SK-N-SH (cell line): ENCODE results near the gene ANAPC16. TPM values are rescaled to one million over a fixed set of nuclear protein-coding genes. Genes with fewer than 3 reads are reported as not detected.

Source experiments
- CTCF ChIA-PET: fragments of 300-600, 350-600 bp; formaldehyde crosslinking; extraction: SDS; loops from one replicate; lab custom pipeline; 2021; lab: Yijun Ruan, JAX
- POLR2A ChIA-PET: fragments of 350-600 bp; sonication (Branson Sonifier 250); formaldehyde crosslinking; extraction: SDS; loops from one replicate; lab custom pipeline; 2020; ENCODE audit warnings: antibody characterized with exemption, inconsistent platforms; lab: Yijun Ruan, JAX
- DNase-seq: peaks from one replicate; pipeline ENCODE4 v3.0.0; 2012
- H2AFZ ChIP-seq: fragments of 200-600 bp; sonication (generic); 2 replicates; pipeline ENCODE4 v1.8.1; 2016; ENCODE audit warnings: antibody characterized with exemption, mild to moderate bottlenecking, low read depth
- H3F3A ChIP-seq: fragments of 200-600 bp; sonication (generic); replicated peaks from 2 replicates; pipeline ENCODE3; 2016; ENCODE audit warnings: antibody characterized with exemption, mild to moderate bottlenecking; ENCODE audit not compliant: insufficient read depth
- H3K27ac ChIP-seq, 2 experiments: fragments of 200-500 bp in 1 of 2; fragments of 200-600 bp in 1 of 2; sonication (Bioruptor generic) in 1 of 2; sonication (generic), shearing (Covaris generic) in 1 of 2; 2 replicates each; pipeline versions ENCODE4 v1.5.1 to v1.6.1; 2014 to 2016; ENCODE audit warnings: low read depth in 2 of 2, inconsistent platforms in 1 of 2, low read length in 1 of 2, mild to moderate bottlenecking in 1 of 2, mixed read lengths in 1 of 2
- H3K27me3 ChIP-seq: fragments of 200-600 bp; sonication (generic), shearing (Covaris generic); 2 replicates; pipeline ENCODE4 v1.6.1; 2016; ENCODE audit warnings: mixed run types; ENCODE audit not compliant: insufficient read depth
- H3K36me3 ChIP-seq, 2 experiments: fragments of 200-500 bp in 1 of 2; fragments of 200-600 bp in 1 of 2; sonication (Bioruptor generic) in 1 of 2; sonication (generic) in 1 of 2; replicated peaks in 1 of 2; 2 replicates each; pipeline versions ENCODE3 to v1.5.1; 2014 to 2016; ENCODE audit warnings: low read length in 1 of 2, mild to moderate bottlenecking in 1 of 2; ENCODE audit not compliant: insufficient read depth in 2 of 2, control insufficient read depth in 1 of 2
- H3K4me1 ChIP-seq, 2 experiments: fragments of 200-500 bp in 1 of 2; fragments of 200-600 bp in 1 of 2; sonication (Bioruptor generic) in 1 of 2; sonication (generic), shearing (Covaris generic) in 1 of 2; 2 replicates each; pipeline versions ENCODE4 v1.5.1 to v1.6.1; 2014 to 2016; ENCODE audit warnings: low read depth in 1 of 2, low read length in 1 of 2, mixed run types in 1 of 2; ENCODE audit not compliant: insufficient read depth in 2 of 2, control insufficient read depth in 1 of 2
- H3K4me2 ChIP-seq: fragments of 200-600 bp; sonication (generic), shearing (Covaris generic); 2 replicates; pipeline ENCODE4 v1.6.1; 2017; ENCODE audit warnings: mixed run types
- H3K4me3 ChIP-seq, 2 experiments: fragments of 200-500 bp in 1 of 2; fragments of 200-600 bp in 1 of 2; sonication (Bioruptor generic) in 1 of 2; sonication (generic), shearing (Covaris generic) in 1 of 2; 2 replicates each; pipeline versions ENCODE4 v1.5.1 to v1.8.1; 2014 to 2016; ENCODE audit warnings: low read depth in 2 of 2, inconsistent platforms in 1 of 2, low read length in 1 of 2, mild to moderate bottlenecking in 1 of 2, mixed read lengths in 1 of 2, moderate library complexity in 1 of 2
- H3K79me2 ChIP-seq: fragments of 200-600 bp; sonication (generic); 2 replicates; pipeline ENCODE4 v1.8.1; 2017; ENCODE audit warnings: mild to moderate bottlenecking; ENCODE audit not compliant: insufficient read depth
- H3K9ac ChIP-seq: fragments of 200-600 bp; sonication (generic); 2 replicates; pipeline ENCODE4 v1.6.1; 2017; ENCODE audit warnings: mixed run types
- H3K9me2 ChIP-seq: fragments of 200-600 bp; sonication (generic); 2 replicates; pipeline ENCODE4 v1.6.1; 2017; ENCODE audit warnings: mixed run types
- H3K9me3 ChIP-seq: fragments of 200-600 bp; sonication (generic); 2 replicates; pipeline ENCODE4 v1.6.1; 2017; ENCODE audit warnings: mixed run types, mild to moderate bottlenecking, moderate library complexity
- H4K20me1 ChIP-seq: fragments of 200-600 bp; sonication (generic); 2 replicates; pipeline ENCODE4 v1.6.1; 2017; ENCODE audit warnings: mild to moderate bottlenecking, mixed run types; ENCODE audit not compliant: insufficient read depth
- ELF1 ChIP-seq: IDR thresholded peaks from 2 replicates; pipeline ENCODE4 v1.4.0; 2012
- FOSL2 ChIP-seq: IDR thresholded peaks from 2 replicates; pipeline ENCODE4 v1.4.0; 2012; ENCODE audit warnings: low read depth, mild to moderate bottlenecking, moderate library complexity, borderline replicate concordance
- GABPA ChIP-seq: IDR thresholded peaks from 2 replicates; pipeline ENCODE4 v1.4.0; 2012; ENCODE audit warnings: low read depth, mild to moderate bottlenecking
- JUND ChIP-seq: IDR thresholded peaks from 2 replicates; pipeline ENCODE4 v1.4.0; 2012
- MEF2A ChIP-seq: IDR thresholded peaks from 2 replicates; pipeline ENCODE4 v1.4.0; 2012; ENCODE audit warnings: low read depth, borderline replicate concordance
- MXI1 ChIP-seq: IDR thresholded peaks from 2 replicates; pipeline ENCODE4 v1.6.1; 2012; ENCODE audit warnings: mild to moderate bottlenecking, low read depth, low read length, improper control_type of control experiment
- POLR2AphosphoS5 ChIP-seq: IDR thresholded peaks from 2 replicates; pipeline ENCODE4 v1.6.1; 2012; ENCODE audit warnings: low read depth, low read length
- REST ChIP-seq: IDR thresholded peaks from 2 replicates; pipeline ENCODE4 v1.6.1; 2012; ENCODE audit warnings: mild to moderate bottlenecking, low read depth, low read length, moderate library complexity
- TEAD4 ChIP-seq: IDR thresholded peaks from 2 replicates; pipeline ENCODE4 v1.4.0; 2012; ENCODE audit warnings: mild to moderate bottlenecking, borderline replicate concordance; ENCODE audit not compliant: insufficient read depth
- YY1 ChIP-seq: IDR thresholded peaks from 2 replicates; pipeline ENCODE4 v1.4.0; 2012; ENCODE audit warnings: low read depth, mild to moderate bottlenecking
- WGBS: methylation state at CpG from one replicate; pipeline ENCODE4 v1.1.6; 2017; ENCODE audit warnings: low lambda C conversion rate; 5-methylcytosine and 5-hydroxymethylcytosine counted together
- polyA plus RNA-seq, 3 experiments: library from polyadenylated mRNA; depleted of rRNA; stranded (reverse); fragments of >200 nt; gene quantifications; 2 replicates each; pipeline ENCODE4 v1.2.3, GENCODE V29; 2012
- TF ChIP-seq, protein P1 (sequence below): IDR thresholded peaks from 2 replicates; pipeline ENCODE4 v1.4.0; 2012; ENCODE audit warnings: low read depth, borderline replicate concordance

Gene ANAPC16
- polyA plus RNA-seq, 1 of the 3 experiments (the other 2 are of a cell fraction), result 45.2 TPM

DNA sequence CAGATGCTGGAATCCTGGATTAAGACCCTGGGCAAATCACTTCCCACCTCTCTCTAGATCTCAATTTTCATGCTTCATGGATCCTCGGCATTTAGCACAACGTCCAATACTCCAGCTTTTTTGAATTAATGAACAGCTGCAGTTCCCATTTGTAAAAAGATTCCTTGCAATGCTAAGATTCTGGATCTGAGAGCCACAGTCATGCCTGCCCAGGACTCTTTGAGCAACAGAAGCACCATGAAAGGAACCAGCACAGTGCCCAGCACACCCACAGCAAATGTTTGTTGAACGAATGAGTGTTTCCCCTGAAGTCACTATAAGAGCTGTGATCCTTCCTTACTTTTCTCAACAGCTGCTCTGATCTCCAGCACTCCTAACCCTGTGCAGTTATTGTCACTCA lies 37.2 kb downstream of the ANAPC16 start:
- H3F3A ChIP-seq, result peaks cover 6% of the 10 kb centered on the region
- no peaks in the 10 kb centered on the region for H3K79me2 ChIP-seq
- POLR2A ChIA-PET, result interaction anchor here (0.6 to 8.8 kb wide), 2 partner anchors 21 to 25 kb away, joined by 3 to 174 read pairs; partner anchors contain the start of gene DDIT4
- no peak overlapping the region for H3K4me3 ChIP-seq
- no peaks in the 10 kb centered on the region for H4K20me1 ChIP-seq
- H3K27me3 ChIP-seq, result no peaks in the 10 kb centered on the region
- no peaks in the 10 kb centered on the region for H3K9me2 ChIP-seq
- no peaks in the 10 kb centered on the region for H3K36me3 ChIP-seq
- DNase-seq, result no peak
- no peak overlapping the region for H3K27ac ChIP-seq
- TF ChIP-seq GABPA, result no peak
- TF ChIP-seq JUND, result no peak
- no peak for TF ChIP-seq TEAD4
- no peak for TF ChIP-seq FOSL2
- no peak for TF ChIP-seq ELF1
- no peak for TF ChIP-seq POLR2AphosphoS5
- TF ChIP-seq MXI1, result no peak
- TF ChIP-seq, protein P1, sequence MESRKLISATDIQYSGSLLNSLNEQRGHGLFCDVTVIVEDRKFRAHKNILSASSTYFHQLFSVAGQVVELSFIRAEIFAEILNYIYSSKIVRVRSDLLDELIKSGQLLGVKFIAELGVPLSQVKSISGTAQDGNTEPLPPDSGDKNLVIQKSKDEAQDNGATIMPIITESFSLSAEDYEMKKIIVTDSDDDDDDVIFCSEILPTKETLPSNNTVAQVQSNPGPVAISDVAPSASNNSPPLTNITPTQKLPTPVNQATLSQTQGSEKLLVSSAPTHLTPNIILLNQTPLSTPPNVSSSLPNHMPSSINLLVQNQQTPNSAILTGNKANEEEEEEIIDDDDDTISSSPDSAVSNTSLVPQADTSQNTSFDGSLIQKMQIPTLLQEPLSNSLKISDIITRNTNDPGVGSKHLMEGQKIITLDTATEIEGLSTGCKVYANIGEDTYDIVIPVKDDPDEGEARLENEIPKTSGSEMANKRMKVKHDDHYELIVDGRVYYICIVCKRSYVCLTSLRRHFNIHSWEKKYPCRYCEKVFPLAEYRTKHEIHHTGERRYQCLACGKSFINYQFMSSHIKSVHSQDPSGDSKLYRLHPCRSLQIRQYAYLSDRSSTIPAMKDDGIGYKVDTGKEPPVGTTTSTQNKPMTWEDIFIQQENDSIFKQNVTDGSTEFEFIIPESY, result no peak
- WGBS, result 89% methylated on average over 3 of the region's 3 CpGs
- CTCF ChIA-PET, result interaction anchor here (1.0 to 2.1 kb wide), 5 partner anchors 9 to 82 kb away, joined by 3 to 5 read pairs (median 3); no protein-coding TSS in a partner anchor
- H3K4me1 ChIP-seq, result peaks cover 3 to 21% of the 10 kb centered on the region in 2 experiments; a peak in 2 of 4 replicates
- no peaks in the 10 kb centered on the region for H3K9me3 ChIP-seq
- H3K9ac ChIP-seq, result no peak overlapping the region
- H2AFZ ChIP-seq, result no peak overlapping the region
- no peak overlapping the region for H3K4me2 ChIP-seq

GRCh38 chr10:72253578-72253977 lies 37.8 kb downstream of the ANAPC16 start:
- Histone ChIP-seq H3K9ac (no peak overlapping the region), H3F3A (peaks cover 3% of the 10 kb centered on the region), H3K4me3 (no peak overlapping the region), H3K79me2 (no peaks in the 10 kb centered on the region), H3K4me2 (no peak overlapping the region), H3K36me3 (no peaks in the 10 kb centered on the region), H3K27me3 (no peaks in the 10 kb centered on the region), H3K27ac (no peak overlapping the region), H3K9me2 (no peaks in the 10 kb centered on the region), H3K9me3 (no peaks in the 10 kb centered on the region), H2AFZ (no peak overlapping the region), H3K4me1 (peaks cover 3 to 16% of the 10 kb centered on the region in 2 experiments; a peak in 2 of 4 replicates), H4K20me1 (no peaks in the 10 kb centered on the region)
- DNase-seq, result no peak
- 98% methylated on average over 7 of the region's 7 CpGs for WGBS
- ChIA-PET CTCF (interaction anchor here (1.1 to 2.1 kb wide), 6 partner anchors 10 to 75 kb away, joined by 3 to 5 read pairs (median 4); partner anchors contain the start of genes ANAPC16 and ASCC1), POLR2A (interaction anchor here (8.8 kb wide), 1 partner anchor 20 kb away, joined by 174 read pairs; the partner anchor contains the start of gene DDIT4)
- TF ChIP-seq YY1, result no peak
- TF ChIP-seq MEF2A, result no peak
- TF ChIP-seq REST, result no peak
